ENCODE data around the gene AHRR. TPM values are rescaled to one million over a fixed set of nuclear protein-coding genes. Genes with fewer than 3 reads are reported as not detected.
A peak's percentile ranks its signal among the peaks of the same experiment; 100 is the strongest.

Gene AHRR
- total and polyA plus RNA-seq, 9 of the 15 experiments (the other 6 are each of a cell fraction or from before 2014, with no cell fraction given) = 0.06 to 1.6 (median 0.75) TPM; not detected in 1

DNA sequence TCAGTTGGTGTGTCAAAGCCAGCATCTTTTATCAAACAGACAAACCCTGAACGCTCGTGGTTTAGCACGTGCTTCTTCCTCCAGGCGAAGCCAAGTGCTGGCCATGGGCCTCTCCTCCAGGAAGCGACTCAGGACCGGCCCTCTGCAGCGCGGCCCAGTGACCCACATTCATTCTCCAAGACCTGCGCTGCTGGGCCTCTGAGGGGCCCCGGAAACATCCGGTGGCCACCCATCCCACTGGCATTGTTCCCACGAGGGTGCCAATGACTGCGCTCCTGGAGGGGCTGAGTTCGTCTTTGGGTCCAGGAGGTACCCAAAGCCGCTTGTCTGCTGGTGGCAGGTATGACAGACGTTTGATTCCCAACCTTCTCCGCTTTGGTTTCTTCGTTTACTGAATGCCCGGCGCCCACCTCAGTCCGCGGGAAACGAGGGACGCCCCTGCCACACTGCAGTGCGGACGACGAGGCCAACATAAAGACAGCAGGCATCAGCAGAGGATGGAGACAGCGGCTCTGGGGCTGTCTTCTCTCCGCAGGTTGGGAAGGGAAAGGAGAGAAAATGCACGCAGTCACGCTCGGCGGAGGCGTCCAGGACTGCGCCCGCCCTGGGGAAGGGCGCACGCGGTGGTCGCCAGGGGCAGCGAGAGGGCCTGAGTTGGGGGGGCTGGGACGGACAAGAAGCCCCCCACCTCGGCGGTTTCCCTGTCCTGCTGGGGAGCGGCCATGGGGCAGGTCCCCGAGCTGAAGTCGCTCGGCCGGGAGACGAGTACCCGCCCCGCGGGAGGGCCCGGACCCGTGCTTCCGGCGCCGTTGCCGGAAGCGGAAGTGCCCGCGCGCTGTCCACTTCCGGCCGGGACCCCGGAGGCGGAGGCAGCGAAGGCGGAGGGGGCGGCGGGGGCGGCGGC lies 121.1 kb downstream of the AHRR start, which contains the start of gene EXOC3 (continued):
- peak; percentile 83; the same call in 1 of the 2 replicates for TF ChIP-seq KAT7 (CRISPR knock-in tag; IDR thresholded peaks at IDR 0.05; ENCODE audit: borderline replicate concordance)
- TF ChIP-seq STAT5A (IDR thresholded peaks at IDR 0.05; ENCODE audit: borderline replicate concordance, low read length) = no peak
- no peak for TF ChIP-seq ZNF24 (IDR thresholded peaks at IDR 0.05)
- no peak for TF ChIP-seq HNRNPL (IDR thresholded peaks at IDR 0.05; ENCODE audit: low read depth, low read length)
- no peak for TF ChIP-seq POLR3A (IDR thresholded peaks at IDR 0.05; ENCODE audit: borderline replicate concordance, extremely low read depth, insufficient read depth, insufficient read length)
- no peak for TF ChIP-seq PHB (CRISPR knock-in tag; IDR thresholded peaks at IDR 0.05)
- TF ChIP-seq COPS2 (conservative IDR thresholded peaks at IDR 0.05) = no peak
- TF ChIP-seq NRF1 (conservative IDR thresholded peaks at IDR 0.05 in 1 of 2, IDR thresholded peaks at IDR 0.05 in 1 of 2) = no peak
- TF ChIP-seq, protein P1, sequence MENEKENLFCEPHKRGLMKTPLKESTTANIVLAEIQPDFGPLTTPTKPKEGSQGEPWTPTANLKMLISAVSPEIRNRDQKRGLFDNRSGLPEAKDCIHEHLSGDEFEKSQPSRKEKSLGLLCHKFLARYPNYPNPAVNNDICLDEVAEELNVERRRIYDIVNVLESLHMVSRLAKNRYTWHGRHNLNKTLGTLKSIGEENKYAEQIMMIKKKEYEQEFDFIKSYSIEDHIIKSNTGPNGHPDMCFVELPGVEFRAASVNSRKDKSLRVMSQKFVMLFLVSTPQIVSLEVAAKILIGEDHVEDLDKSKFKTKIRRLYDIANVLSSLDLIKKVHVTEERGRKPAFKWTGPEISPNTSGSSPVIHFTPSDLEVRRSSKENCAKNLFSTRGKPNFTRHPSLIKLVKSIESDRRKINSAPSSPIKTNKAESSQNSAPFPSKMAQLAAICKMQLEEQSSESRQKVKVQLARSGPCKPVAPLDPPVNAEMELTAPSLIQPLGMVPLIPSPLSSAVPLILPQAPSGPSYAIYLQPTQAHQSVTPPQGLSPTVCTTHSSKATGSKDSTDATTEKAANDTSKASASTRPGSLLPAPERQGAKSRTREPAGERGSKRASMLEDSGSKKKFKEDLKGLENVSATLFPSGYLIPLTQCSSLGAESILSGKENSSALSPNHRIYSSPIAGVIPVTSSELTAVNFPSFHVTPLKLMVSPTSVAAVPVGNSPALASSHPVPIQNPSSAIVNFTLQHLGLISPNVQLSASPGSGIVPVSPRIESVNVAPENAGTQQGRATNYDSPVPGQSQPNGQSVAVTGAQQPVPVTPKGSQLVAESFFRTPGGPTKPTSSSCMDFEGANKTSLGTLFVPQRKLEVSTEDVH (IDR thresholded peaks at IDR 0.05; ENCODE audit: low read depth, partially characterized antibody) = peak; percentile 89
- TF ChIP-seq RBM39 (optimal IDR thresholded peaks at IDR 0.05; ENCODE audit: low read depth, low read length) = no peak
- TF ChIP-seq ZFP1 (CRISPR knock-in tag; IDR thresholded peaks at IDR 0.05) = no peak
- TF ChIP-seq DMBX1 (CRISPR knock-in tag; IDR thresholded peaks at IDR 0.05; ENCODE audit: borderline replicate concordance) = no peak
- no peak for TF ChIP-seq ILF3 (IDR thresholded peaks at IDR 0.05; ENCODE audit: borderline replicate concordance)
- no peak for TF ChIP-seq SMARCA5 (IDR thresholded peaks at IDR 0.05)
- TF ChIP-seq FUS (optimal IDR thresholded peaks at IDR 0.05; ENCODE audit: low read depth, low read length) = no peak
- TF ChIP-seq, protein P2, sequence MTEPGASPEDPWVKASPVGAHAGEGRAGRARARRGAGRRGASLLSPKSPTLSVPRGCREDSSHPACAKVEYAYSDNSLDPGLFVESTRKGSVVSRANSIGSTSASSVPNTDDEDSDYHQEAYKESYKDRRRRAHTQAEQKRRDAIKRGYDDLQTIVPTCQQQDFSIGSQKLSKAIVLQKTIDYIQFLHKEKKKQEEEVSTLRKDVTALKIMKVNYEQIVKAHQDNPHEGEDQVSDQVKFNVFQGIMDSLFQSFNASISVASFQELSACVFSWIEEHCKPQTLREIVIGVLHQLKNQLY (CRISPR knock-in tag; conservative IDR thresholded peaks at IDR 0.05) = 0 out of 4 replicates have a peak, but pooled peaks of 1 of the 2 experiments have one; percentile 54
- TF ChIP-seq SRSF3 (IDR thresholded peaks at IDR 0.05; ENCODE audit: insufficient read depth, low read length) = no peak
- TF ChIP-seq C11orf30 (IDR thresholded peaks at IDR 0.05; ENCODE audit: low read depth) = peak; percentile 58
- TF ChIP-seq RBM15 (IDR thresholded peaks at IDR 0.05; ENCODE audit: insufficient read depth, low read length) = no peak
- TF ChIP-seq SUPT5H (IDR thresholded peaks at IDR 0.05) = peak; percentile 89
- no peak for TF ChIP-seq KDM1A (IDR thresholded peaks at IDR 0.05)
- TF ChIP-seq, protein P3, sequence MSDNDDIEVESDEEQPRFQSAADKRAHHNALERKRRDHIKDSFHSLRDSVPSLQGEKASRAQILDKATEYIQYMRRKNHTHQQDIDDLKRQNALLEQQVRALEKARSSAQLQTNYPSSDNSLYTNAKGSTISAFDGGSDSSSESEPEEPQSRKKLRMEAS (CRISPR knock-in tag; IDR thresholded peaks at IDR 0.05) = peak; percentile 83
- TF ChIP-seq NCOR1 (IDR thresholded peaks at IDR 0.05) = no peak
- TF ChIP-seq SMAD1 (IDR thresholded peaks at IDR 0.05; ENCODE audit: low read depth, low read length, partially characterized antibody) = peak; percentile 49
- TF ChIP-seq ZNF583 (CRISPR knock-in tag; IDR thresholded peaks at IDR 0.05) = peak; percentile 28
- no peak for TF ChIP-seq PTBP1 (IDR thresholded peaks at IDR 0.05; ENCODE audit: low read depth, low read length)
- no peak for TF ChIP-seq MAFG (tag; conservative IDR thresholded peaks at IDR 0.05)
